MG63 (cell line): ENCODE data around the gene PLSCR3. TPM values are rescaled to one million over a fixed set of nuclear protein-coding genes. Genes with fewer than 3 reads are reported as not detected.

ENCODE experiments used
- DNase-seq: peaks from one replicate; pipeline ENCODE4 v3.0.0-alpha.2; 2020
- H3K27me3 ChIP-seq: fragments of 250-450 bp; sonication (Bioruptor Pico); 2 replicates; pipeline ENCODE4 v1.5.1; 2020; ENCODE audit warnings: mild to moderate bottlenecking, moderate library complexity
- H3K36me3 ChIP-seq: fragments of 250-450 bp; sonication (Bioruptor Pico); 2 replicates; pipeline ENCODE4 v1.5.1; 2020; ENCODE audit warnings: mild to moderate bottlenecking, moderate library complexity
- H3K4me3 ChIP-seq: fragments of 250-450 bp; sonication (Bioruptor Pico); 2 replicates; pipeline ENCODE4 v1.5.1; 2020; ENCODE audit warnings: mild to moderate bottlenecking, moderate library complexity
- H3K9me3 ChIP-seq: fragments of 250-450 bp; sonication (Bioruptor Pico); 2 replicates; pipeline ENCODE4 v1.5.1; 2020; ENCODE audit warnings: mild to moderate bottlenecking, moderate library complexity
- total RNA-seq: library from RNA; depleted of rRNA; stranded (reverse); fragments of >200 nt; shearing (Covaris generic); gene quantifications from 2 replicates; pipeline ENCODE4 v1.2.3, GENCODE V29; 2014; ENCODE audit warnings: low replicate concordance

PLSCR3 gene
- total RNA-seq, 1 experiment from 2014 or later: 7.3 TPM

- H3K27me3 ChIP-seq: no peaks in the 10 kb centered on the region
- no peak overlapping the region for H3K4me3 ChIP-seq
- no peaks in the 10 kb centered on the region for H3K9me3 ChIP-seq
- DNase-seq: no peak
- H3K36me3 ChIP-seq: no peaks in the 10 kb centered on the region
Measured at GRCh38 chr17:7398612-7399011, 4.3 kb upstream of the PLSCR3 start.

GRCh38 chr17:7396147-7396546 is 1.8 kb upstream of the PLSCR3 start:
- Histone ChIP-seq H3K9me3 (no peaks in the 10 kb centered on the region), H3K27me3 (no peaks in the 10 kb centered on the region), H3K36me3 (no peaks in the 10 kb centered on the region), H3K4me3 (no peak overlapping the region)
- no peak for DNase-seq

- Histone ChIP-seq H3K27me3 (no peaks in the 10 kb centered on the region), H3K9me3 (no peaks in the 10 kb centered on the region), H3K4me3 (peak overlapping the region; percentile 67), H3K36me3 (no peaks in the 10 kb centered on the region)
- no peak for DNase-seq
Measured at GRCh38 chr17:7393613-7394451, 493 bp downstream of the PLSCR3 start.

GRCh38 chr17:7392696-7393612 is 1.4 kb downstream of the PLSCR3 start:
- Histone ChIP-seq H3K27me3 (no peaks in the 10 kb centered on the region), H3K36me3 (no peaks in the 10 kb centered on the region), H3K4me3 (peak overlapping the region; percentile 67), H3K9me3 (no peaks in the 10 kb centered on the region)
- DNase-seq: no peak

- Histone ChIP-seq H3K36me3 (no peaks in the 10 kb centered on the region), H3K9me3 (no peaks in the 10 kb centered on the region), H3K27me3 (no peaks in the 10 kb centered on the region), H3K4me3 (no peak overlapping the region)
- DNase-seq: no peak
Measured at GRCh38 chr17:7391307-7391706, 3.0 kb downstream of the PLSCR3 start.

- Histone ChIP-seq H3K27me3 (no peaks in the 10 kb centered on the region), H3K9me3 (no peaks in the 10 kb centered on the region), H3K4me3 (no peak overlapping the region), H3K36me3 (no peaks in the 10 kb centered on the region)
- DNase-seq: no peak
Measured at GRCh38 chr17:7389924-7390910, 4.1 kb downstream of the PLSCR3 start.

GRCh38 chr17:7388856-7389255 is 5.5 kb downstream of the PLSCR3 start:
- DNase-seq: no peak
- Histone ChIP-seq H3K27me3 (no peaks in the 10 kb centered on the region), H3K9me3 (no peaks in the 10 kb centered on the region), H3K36me3 (no peaks in the 10 kb centered on the region), H3K4me3 (no peak overlapping the region)

- Histone ChIP-seq H3K36me3 (no peaks in the 10 kb centered on the region), H3K9me3 (no peaks in the 10 kb centered on the region), H3K27me3 (no peaks in the 10 kb centered on the region), H3K4me3 (no peak overlapping the region)
- no peak for DNase-seq
Measured at GRCh38 chr17:7384489-7385081, 9.7 kb downstream of the PLSCR3 start.

GRCh38 chr17:7383742-7384488 is 10.4 kb downstream of the PLSCR3 start:
- H3K36me3 ChIP-seq: no peaks in the 10 kb centered on the region
- no peaks in the 10 kb centered on the region for H3K27me3 ChIP-seq
- H3K4me3 ChIP-seq: no peak overlapping the region
- no peak for DNase-seq
- H3K9me3 ChIP-seq: no peaks in the 10 kb centered on the region

DNA sequence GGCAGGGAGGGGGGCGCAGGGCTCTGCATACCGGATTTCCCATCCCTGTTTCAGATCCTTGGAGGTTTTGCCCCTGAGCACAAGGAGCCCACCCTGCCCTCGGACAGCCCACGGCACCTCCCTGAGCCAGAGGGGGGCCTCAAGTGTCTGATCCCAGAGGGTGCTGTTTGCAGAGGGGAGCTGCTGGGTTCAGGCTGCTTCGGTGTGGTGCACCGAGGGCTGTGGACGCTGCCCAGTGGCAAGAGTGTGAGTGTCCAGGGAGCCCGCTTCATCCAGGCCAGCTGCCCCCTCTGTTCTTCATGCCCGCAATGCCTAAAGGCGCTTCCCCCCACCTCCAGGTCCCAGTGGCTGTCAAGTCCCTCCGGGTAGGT is 11.0 kb downstream of the PLSCR3 start:
- no peak overlapping the region for H3K4me3 ChIP-seq
- no peaks in the 10 kb centered on the region for H3K36me3 ChIP-seq
- H3K9me3 ChIP-seq: no peaks in the 10 kb centered on the region
- no peak for DNase-seq
- H3K27me3 ChIP-seq: no peaks in the 10 kb centered on the region

DNA sequence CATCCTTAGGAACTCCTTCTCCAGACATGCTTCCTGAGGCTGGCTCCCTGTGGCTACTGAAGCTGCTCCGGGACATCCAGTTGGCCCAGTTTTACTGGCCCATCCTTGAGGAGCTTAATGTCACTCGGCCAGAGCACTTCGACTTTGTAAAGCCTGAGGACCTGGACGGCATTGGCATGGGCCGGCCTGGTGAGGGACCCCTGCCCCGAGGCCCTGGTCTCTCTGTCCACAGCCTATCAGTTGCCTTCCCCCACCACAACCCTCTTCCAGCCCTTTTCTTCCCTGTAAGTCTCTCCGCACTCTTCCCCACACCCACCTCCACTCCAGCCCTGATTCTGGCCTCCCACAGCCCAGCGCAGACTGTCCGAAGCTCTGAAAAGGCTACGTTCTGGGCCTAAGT is 11.4 kb downstream of the PLSCR3 start:
- DNase-seq: no peak
- H3K27me3 ChIP-seq: no peaks in the 10 kb centered on the region
- H3K4me3 ChIP-seq: no peak overlapping the region
- no peaks in the 10 kb centered on the region for H3K36me3 ChIP-seq
- no peaks in the 10 kb centered on the region for H3K9me3 ChIP-seq

- DNase-seq: no peak
- Histone ChIP-seq H3K9me3 (no peaks in the 10 kb centered on the region), H3K36me3 (no peaks in the 10 kb centered on the region), H3K27me3 (no peaks in the 10 kb centered on the region), H3K4me3 (no peak within 1 kb of the TSS)
Measured at GRCh38 chr17:7380855-7381683, 13.3 kb downstream of the PLSCR3 start, which contains the start of gene TNK1. Gene TNK1 (plus strand): TSS chr17:7381089. CDS start chr17:7382927, 1,838 bp downstream.

GRCh38 chr17:7380321-7380720 is 14.0 kb downstream of the PLSCR3 start:
- Histone ChIP-seq H3K27me3 (no peaks in the 10 kb centered on the region), H3K36me3 (no peaks in the 10 kb centered on the region)

DNA sequence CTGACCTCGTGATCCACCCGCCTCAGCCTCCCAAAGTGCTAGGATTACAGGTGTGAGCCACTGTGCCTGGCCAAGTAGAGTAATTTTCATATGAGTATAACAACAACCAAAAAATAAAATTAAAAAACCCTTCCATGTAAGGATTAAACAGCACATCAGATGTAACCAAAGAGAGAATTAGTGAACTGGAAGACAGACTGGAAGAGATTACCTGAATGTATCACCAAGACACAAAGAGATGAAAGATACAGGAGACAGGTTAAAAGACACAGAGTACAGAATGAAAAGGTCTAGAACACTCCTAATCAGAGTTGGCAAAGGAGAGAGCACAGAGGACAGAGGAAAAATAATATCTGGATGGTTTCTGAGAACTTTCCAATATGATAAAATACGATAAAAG is 15.2 kb downstream of the PLSCR3 start:
- no peaks in the 10 kb centered on the region for H3K27me3 ChIP-seq
- H3K36me3 ChIP-seq: no peaks in the 10 kb centered on the region
- DNase-seq: no peak
- no peaks in the 10 kb centered on the region for H3K9me3 ChIP-seq
- no peak overlapping the region for H3K4me3 ChIP-seq

More at GRCh38 chr17:7380321-7380720, 14.0 kb downstream of the PLSCR3 start:
- H3K4me3 ChIP-seq: no peak overlapping the region
- DNase-seq: no peak
- no peaks in the 10 kb centered on the region for H3K9me3 ChIP-seq

- Histone ChIP-seq H3K27me3 (no peaks in the 10 kb centered on the region), H3K36me3 (no peaks in the 10 kb centered on the region), H3K9me3 (no peaks in the 10 kb centered on the region), H3K4me3 (no peak overlapping the region)
- no peak for DNase-seq
Measured at GRCh38 chr17:7374353-7374752, 20.0 kb downstream of the PLSCR3 start.
